ENCODE results near the gene HPGD.

The HPGD gene

GRCh38 chr4:174467107-174467506 lies 55.2 kb downstream of the HPGD start:
- DNase-seq = no peak

GRCh38 chr4:174464949-174465348 lies 57.3 kb downstream of the HPGD start:
- no peak for DNase-seq

- DNase-seq = no peak
Measured at GRCh38 chr4:174461466-174462106, 60.7 kb downstream of the HPGD start.

- DNase-seq = no peak
Measured at GRCh38 chr4:174460684-174461083, 61.6 kb downstream of the HPGD start.

- DNase-seq = no peak
Measured at GRCh38 chr4:174457468-174457867, 64.8 kb downstream of the HPGD start.

GRCh38 chr4:174454815-174455473 lies 67.3 kb downstream of the HPGD start:
- no peak for DNase-seq

GRCh38 chr4:174451718-174452296 lies 70.5 kb downstream of the HPGD start:
- no peak for DNase-seq

- no peak for DNase-seq
Measured at GRCh38 chr4:174450786-174451125, 71.5 kb downstream of the HPGD start.

- DNase-seq = no peak
Measured at GRCh38 chr4:174449944-174450785, 72.1 kb downstream of the HPGD start.

GRCh38 chr4:174449152-174449551 lies 73.1 kb downstream of the HPGD start:
- DNase-seq = no peak

- peak; percentile 9 for DNase-seq
Measured at GRCh38 chr4:174444390-174444789, 77.9 kb downstream of the HPGD start.
